ENCODE results near the gene KRTAP29-1.
A peak's percentile ranks its signal among the peaks of the same experiment; 100 is the strongest.
"Not testable (repeated sequence)": the region's sequence is repeated elsewhere in the genome, so short reads cannot be mapped to it uniquely, and the experiment has no call there.

Gene KRTAP29-1, protein sequence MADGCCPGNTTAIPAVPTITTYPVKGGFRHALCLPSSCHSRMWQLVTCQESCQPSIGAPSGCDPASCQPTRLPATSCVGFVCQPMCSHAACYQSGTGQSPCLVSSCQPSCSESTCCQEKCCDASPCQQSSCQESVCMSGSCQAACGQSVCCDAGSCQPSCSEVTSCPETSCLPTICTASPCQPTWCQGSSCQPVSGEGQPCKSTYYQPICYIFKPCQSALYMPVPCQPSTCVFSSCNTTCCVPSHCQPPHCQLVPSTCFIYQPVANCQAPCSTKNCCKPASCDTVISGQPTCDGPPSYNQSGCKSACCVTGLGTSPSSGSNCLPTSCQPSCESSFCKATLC

DNA sequence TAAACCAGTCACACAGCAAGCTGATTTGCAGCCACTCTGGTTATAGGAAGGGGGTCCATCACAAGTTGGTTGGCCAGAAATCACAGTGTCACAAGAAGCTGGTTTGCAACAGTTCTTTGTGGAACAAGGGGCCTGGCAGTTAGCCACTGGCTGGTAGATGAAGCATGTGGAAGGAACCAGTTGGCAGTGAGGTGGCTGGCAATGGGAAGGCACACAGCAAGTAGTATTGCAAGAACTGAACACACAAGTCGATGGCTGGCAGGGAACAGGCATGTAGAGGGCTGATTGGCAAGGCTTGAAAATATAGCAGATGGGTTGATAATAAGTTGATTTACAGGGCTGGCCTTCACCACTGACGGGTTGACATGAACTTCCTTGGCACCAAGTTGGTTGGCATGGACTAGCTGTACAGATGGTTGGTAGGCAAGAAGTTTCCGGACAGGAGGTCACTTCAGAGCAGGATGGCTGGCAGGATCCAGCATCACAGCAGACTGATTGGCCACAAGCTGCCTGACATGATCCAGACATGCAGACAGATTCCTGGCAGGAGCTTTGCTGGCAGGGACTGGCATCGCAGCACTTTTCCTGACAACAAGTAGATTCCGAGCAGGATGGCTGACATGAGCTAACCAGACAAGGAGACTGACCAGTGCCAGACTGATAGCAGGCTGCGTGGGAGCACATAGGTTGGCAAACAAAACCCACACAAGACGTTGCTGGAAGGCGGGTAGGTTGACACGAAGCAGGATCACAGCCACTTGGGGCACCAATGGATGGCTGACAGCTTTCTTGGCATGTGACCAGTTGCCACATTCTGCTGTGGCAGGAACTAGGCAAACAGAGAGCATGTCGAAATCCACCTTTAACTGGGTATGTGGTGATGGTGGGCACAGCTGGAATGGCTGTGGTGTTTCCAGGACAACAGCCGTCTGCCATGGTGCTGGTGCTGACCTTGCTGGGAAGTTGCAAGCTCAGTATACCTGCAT lies at the start of gene KRTAP29-1:
KRTAP29-1 (minus strand) TSS at position 936 of the 986 bp plus-strand sequence; CDS start at position 936, 0 bp downstream.
- DNase-seq (ENCODE audit: low read depth in 2 of 2, low spot score in 1 of 2): no peak

DNA sequence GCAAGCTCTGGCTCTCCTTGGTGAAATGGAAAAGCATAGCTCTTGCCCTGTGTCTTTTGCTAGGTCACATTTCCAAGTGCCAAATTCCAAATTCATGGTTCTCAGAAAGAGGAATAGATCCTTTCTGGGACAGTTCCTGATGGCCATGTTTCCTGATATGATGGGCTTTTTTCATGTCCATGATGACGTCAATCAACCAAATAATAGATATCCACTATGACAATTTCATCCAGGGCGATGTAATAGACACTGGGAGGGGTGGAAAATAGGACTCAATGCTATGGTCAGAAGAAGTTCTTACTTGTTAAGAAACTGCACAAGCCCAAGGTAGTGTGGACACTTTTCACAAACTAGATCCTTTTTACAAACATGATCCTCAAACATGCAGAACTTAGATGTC lies 48.5 kb upstream of the KRTAP29-1 start:
- DNase-seq (ENCODE audit: low read depth in 2 of 2, low spot score in 1 of 2): no peak

DNA sequence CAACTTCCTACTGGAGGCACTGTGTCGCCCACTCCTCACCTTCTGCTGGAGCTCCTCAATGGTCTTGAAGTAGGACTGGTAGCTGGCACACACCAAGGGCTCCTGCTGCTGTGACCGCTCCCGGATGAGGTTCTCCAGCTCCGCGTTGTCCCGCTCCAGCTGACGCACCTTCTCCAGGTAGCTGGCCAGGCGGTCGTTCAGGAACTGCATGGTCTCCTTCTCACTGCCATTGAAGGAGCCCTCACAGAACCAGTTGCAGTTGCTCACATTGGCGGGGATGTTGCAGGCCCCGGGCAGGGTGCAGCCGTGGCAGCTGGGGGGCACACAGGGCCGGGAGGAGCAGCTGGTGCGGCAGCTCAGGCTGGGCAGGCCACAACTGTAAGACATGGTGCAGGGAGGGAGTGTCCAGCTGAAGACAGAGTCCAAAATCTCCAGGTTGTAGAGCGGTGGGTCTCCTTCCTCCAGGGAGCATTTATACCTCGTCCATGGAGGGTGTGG lies 47.8 kb upstream of the KRTAP29-1 start, which contains the start of gene KRT33A:
KRT33A (minus strand) TSS at position 448 of the 498 bp plus-strand sequence; CDS start at position 387, 61 bp downstream.
- not testable (repeated sequence) for DNase-seq (ENCODE audit: low read depth in 2 of 2, low spot score in 1 of 2)

DNA sequence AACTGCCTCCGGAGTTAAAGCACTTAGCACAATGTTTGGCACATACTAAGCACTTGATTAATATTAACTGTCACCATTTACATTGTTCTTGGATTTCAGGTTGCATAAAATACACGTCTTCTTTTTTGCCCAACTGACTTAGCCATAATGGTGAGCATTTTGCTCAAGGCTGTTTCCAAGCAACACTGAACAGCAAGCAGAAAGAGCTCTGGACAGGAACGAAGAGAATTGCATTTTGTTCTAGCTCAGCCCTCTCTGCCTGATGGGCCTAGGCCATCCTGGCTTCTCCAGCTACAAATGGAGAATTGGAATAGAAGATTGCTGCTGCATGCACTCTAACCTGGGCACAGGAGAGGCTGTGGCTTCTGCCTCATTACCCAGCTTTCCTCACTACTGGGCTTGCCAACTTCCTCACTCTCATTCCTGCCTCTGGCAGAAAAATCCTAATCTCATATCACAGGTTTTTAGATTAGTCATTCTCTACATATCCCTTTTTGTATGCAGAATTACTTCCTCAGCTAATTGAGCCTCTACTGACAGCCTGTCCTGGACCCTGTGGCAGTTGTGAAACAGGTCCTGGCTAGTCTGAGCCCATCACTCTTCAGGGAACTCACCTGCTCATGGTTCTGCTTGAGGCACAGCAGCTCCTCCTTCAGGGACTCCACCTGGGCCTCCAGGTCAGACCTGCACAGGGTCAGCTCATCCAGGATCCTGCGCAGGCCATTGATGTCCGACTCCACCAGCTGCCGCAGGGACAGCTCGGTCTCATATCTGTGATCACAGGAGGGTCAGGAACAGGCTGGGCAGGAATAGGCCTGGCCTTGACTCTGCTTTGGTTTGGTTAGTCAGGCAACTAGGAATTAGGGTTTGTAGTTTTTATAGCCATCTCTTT lies 45.5 kb upstream of the KRTAP29-1 start:
- no peak for DNase-seq (ENCODE audit: low read depth in 2 of 2, low spot score in 1 of 2)

DNA sequence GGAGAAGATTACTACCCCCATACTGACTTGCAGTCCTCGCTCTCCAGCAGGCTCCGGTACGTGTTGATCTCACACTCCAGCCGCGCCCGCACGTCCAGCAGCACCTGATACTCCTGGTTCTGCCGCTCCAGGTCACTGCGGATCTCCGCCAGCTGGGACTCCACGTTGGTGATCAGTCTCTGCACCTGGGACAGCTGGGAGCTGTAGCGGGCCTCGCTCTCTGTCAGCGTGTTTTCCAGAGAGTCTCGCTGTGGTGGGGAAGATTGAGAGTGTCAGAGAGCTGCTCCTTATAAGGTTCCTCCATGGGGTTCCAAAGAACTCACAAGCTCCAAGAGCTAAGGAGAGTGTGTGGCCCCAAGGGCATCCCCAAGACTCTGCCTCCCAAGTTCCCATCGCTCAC lies 43.8 kb upstream of the KRTAP29-1 start:
- not testable (repeated sequence) for DNase-seq (ENCODE audit: low read depth in 2 of 2, low spot score in 1 of 2)

DNA sequence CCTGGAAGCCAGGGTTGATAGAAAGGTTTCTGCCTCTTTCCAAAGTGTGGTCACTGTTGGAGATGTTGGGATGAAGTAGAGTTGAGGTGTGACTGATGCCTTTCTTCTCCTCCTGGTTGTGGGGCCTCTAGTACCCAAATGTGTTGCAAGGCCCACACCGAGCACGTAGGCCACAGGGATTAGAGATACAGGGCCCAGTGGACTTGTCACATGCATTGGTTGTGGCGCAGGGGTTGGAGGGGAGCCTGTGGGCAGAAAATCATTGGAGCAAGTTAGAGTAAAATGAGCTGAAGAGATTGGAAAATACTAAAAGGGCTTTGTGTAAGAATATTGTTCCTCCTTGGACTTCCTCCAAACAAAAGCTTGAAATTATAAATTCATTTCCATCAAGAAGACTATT lies 43.3 kb upstream of the KRTAP29-1 start:
- DNase-seq (ENCODE audit: low read depth in 2 of 2, low spot score in 1 of 2): no peak

DNA sequence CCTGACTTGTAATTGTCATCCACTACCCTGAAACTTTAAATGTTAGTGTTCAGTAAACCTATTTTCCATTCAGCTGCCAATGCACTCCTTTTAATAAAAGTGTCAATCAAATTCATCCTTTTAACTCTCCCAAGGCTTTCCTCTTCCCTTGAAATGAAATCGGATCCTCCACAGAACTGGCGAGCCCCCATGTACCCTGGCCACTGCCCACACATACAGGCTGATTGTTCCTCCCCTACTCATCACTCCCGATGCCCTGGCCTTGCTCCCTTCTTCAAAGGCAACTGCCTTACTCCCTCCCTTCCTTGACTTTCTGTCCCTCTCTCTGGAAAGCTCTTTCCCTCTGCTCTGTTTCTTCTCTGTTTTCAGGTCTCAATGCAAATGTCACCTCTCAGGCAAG lies 40.4 kb upstream of the KRTAP29-1 start:
- DNase-seq (ENCODE audit: low read depth in 2 of 2, low spot score in 1 of 2): no peak

DNA sequence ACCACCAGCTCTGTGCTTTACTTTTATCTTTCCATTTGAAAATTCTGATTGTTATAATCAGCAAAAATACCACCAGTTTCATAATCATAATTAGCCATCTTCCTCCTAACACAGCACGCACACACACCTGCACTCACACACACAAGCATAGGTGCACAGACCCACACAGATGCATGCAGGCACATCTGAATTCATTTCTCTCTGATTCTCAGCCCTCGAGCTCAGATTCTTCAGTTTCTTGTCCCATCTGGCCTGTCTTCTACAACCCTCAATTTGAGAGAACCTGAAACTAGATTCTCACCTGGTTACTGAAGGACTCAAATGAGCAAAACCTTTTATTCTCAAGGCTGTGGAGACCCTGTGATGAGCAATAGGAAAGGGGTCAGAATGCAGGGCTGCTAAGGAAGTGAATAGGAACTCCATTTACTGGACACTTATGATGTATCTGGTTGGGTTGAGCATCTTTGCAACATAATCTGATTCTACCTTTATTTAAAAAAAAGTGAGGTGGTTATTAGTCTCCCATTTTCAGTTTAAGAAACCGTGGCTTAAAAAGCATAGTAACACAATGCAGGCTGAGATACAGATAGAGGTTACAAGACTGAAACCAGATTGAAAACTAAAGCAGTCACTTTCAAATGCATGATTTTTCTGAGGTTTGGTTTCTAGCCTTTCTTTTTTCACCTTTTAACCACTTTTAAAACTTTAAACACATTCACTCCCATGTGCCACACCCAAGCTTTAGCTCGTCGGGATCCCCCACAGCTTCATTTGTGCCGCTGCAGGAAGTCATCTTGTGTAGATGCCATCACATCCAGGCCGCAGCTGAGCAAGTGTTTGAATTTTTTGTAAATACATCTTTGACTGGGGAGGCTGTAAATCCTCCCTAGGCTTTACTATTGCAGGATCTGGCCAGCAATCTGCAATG lies 38.5 kb upstream of the KRTAP29-1 start:
- DNase-seq (ENCODE audit: low read depth in 2 of 2, low spot score in 1 of 2): peak in 1 of 2 donors; percentile 13

DNA sequence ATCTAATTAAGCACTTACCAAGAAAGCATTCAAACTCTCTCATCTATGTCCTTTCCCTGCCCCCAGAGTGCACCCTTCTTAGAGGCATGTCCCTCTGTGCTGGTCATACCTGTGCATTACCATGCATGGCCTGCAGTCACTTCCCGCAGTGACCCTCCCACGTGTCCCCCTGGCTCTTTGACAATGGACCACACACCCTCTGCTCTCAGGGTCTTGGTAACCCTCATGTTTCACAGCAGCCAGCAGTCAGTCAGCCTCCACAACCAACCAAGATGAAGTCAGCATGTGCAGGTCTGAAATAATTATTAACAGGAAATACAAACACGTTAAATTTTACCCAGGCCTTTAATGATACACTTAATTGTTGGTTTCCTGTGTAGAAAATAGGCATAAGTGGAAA lies 37.8 kb upstream of the KRTAP29-1 start:
- DNase-seq (ENCODE audit: low read depth in 2 of 2, low spot score in 1 of 2): no peak

DNA sequence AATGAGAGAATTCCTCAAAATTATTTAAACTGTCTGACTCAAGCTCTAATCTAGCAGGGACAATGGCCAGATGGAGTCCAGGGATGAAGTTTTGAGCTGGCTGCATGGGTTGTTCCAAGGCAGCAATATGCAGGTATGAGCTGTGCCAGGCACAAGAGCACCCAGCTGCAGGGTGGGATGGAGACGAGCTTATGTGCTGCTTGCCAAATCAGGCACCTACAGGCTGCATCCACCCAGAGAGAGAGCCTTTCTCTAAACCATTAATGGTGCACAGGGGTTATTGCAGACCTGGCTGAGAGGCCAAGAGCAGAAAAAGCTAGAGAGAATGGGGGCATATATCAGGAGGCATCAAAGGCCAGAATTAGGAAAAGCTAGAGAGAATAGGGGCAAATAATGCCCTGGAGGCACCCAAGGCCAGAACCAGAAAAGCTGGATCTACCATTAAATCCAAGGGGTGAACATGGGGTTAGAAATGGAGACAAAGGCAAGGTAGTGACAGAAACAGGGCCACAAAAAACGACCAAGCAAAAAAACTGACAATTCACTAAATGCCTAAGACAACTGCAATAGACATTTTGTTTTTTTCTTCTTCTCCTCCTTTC lies 37.0 kb upstream of the KRTAP29-1 start:
- DNase-seq (ENCODE audit: low read depth in 2 of 2, low spot score in 1 of 2): no peak

DNA sequence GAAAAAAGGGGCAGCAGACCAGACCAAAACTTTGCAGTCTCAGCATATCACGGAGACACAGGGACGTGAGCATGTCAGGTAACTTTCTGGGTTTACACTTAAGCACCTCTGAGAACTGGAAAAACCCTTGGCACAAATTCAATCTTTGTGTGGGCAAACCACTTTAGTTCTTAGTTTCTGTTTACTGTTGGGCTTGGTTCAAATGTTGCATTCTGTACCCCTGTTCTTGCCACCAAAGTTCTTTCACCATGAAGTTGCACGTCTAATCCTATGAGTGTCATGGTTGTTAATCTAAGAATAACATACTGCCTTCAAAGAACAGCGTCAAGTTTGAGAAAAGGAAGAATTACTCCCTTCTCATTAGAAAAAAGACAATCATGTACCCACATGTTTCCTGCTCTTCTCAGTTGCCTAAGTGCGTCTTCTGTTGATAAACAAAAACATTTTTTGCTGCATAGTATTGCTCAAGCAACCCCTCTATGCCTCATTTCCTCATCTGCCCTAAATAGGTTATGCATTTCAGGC lies 36.4 kb upstream of the KRTAP29-1 start:
- DNase-seq (ENCODE audit: low read depth in 2 of 2, low spot score in 1 of 2): no peak

DNA sequence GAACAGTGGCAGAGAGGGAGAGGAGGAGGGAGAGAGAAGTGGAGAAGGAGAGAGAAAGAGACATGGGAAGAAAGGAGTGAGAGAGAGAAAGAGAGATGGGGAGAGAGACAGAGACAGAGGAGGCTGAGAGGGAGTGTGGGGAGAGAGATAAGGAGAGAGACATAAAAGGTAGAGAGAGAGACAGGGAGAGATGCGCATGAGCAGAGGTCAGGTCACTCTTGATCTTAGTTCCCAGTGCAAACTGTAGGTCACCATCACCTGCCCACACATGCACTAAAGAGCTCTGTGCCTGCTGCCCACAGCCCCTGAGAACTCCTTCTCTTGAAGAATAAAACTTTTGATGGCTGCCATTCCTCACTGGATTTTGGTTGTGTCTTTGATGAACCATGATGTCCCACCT lies 33.1 kb upstream of the KRTAP29-1 start:
- no peak for DNase-seq (ENCODE audit: low read depth in 2 of 2, low spot score in 1 of 2)

DNA sequence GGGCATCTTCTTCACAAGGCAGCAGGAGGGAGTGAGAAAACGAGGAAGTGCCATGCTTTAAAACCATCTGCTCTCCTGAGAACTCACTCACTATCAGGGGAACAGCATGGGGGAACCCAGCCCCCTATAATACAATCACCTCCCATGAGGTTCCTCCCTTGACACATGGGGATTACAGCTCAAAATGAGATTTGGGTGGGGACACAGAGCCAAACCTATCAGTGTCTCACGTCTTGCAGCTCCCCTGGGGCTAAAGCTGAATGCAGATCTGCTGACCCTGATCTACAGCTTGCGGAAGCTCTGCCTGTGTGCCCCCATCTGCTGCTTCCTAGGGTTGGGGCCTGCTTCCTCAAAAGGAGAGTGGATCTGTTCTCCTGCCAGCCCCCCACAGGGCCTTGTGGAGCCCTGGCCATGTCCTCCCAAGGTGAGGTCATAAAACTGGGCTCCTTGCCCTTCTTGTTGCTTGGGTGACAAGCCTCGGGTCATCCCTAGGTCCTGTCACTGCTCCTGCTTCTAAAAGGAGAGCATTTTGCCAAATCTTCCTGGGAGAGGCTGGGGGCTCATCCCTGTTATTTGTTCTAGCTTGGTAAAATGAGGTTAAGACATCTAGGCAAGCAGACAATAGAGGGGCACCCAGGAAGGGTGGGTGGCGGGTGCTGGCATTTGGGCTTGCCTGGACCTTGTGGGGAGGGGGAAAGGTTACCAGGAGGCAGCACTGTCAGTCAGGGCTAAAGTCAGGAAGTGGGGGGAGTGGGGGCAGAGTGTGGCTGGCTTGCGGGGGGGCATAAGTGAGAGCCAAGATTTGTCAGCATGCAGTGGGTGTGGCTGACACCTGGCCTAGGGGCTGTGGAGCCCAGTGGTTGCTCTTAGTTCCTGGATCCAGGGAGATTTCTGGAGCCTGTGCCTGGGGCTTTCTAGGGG lies 32.0 kb upstream of the KRTAP29-1 start:
- DNase-seq (ENCODE audit: low read depth in 2 of 2, low spot score in 1 of 2): no peak

DNA sequence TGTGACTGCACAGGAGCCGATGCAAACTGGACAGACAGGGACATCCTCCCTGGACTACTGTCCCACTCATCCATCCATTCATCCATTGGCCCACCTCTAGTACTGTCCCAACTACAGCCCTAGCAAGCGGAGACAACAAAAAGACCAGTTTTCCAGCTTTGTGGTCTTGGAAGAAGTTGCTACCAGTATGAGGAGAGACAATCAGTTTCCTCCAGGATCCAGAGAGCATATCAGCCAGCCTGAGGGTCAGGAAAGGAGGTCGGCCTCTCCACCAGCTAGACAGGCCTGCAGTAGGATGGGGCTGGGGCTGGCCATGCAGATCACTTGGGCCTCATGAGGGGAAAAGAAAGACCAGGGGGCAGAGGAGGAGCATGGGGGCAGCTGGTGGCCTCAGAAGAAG lies 31.2 kb upstream of the KRTAP29-1 start:
- DNase-seq (ENCODE audit: low read depth in 2 of 2, low spot score in 1 of 2): no peak

DNA sequence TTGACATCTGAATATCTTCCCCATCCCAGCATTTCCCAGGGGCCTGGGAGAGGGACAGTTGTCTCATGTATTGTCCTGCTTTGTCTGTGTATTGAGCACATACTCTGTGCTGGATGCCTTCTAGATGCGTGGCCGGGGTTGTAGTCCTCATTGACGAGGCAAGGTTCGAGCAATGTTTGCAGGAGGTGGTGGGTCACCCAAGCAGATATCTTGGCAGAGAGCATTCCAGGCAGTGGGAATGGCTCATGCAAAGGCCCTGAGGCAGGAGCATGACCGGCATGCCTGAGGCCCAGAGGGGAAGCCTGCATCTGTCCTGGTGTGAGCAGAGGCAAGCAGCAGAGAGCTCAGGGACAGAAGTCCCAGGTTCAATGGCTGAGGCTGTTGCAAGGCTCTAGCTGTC lies 30.4 kb upstream of the KRTAP29-1 start:
- DNase-seq (ENCODE audit: low read depth in 2 of 2, low spot score in 1 of 2): no peak

DNA sequence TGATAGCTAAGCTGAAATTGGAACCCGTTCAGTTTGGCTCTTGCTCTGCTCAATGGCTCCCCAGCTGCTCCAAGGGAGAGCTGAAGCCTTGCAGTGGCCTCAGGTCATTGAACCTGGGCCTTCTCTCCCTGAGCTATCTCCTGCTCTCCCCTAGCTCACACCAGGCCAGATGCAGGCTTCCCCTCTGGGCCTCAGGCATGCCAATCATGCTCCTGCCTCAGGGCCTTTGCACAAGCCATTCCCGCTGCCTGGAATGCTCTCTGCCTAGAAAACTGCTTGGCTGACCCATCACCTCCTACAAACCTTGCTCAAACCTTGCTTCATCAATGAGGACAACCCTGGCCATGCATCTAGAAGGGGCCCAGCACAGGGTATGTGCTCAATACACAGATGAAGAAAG lies 29.6 kb upstream of the KRTAP29-1 start:
- no peak for DNase-seq (ENCODE audit: low read depth in 2 of 2, low spot score in 1 of 2)

DNA sequence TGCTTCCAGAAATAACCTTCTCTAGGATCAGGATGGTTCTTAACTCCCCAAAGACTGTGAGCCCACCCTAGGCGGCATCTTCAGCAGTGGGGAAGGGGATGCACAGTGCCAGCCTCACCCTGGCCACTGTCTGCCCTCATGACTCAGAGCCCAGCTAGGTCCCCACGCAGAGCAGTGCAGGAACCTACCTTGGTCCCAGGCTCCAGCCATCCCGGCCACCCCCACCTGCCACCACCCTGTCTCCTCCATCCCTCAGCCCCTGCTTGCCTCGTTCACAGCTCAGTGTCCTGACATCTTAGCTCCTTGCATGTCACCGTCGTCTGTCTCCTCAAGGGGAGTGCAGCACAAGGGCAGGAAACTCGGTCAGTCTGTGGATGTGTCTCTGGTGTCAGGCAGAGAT lies 29.0 kb upstream of the KRTAP29-1 start:
- no peak for DNase-seq (ENCODE audit: low read depth in 2 of 2, low spot score in 1 of 2)
